ENCODE measurements around the gene KCNJ18.
"Not testable (repeated sequence)": the region's sequence is repeated elsewhere in the genome, so short reads cannot be mapped to it uniquely, and the experiment has no call there.

- not testable (repeated sequence) for TF ChIP-seq ZNF707 (CRISPR knock-in tag; conservative IDR thresholded peaks at IDR 0.05); CTCF (IDR thresholded peaks at IDR 0.05 in 2 of 3, conservative IDR thresholded peaks at IDR 0.05 in 1 of 3; ENCODE audit: insufficient read depth in 2 of 3, low read depth in 1 of 3, low read length in 3 of 3); STAG1 (CRISPR knock-in tag; IDR thresholded peaks at IDR 0.05; ENCODE audit: borderline replicate concordance); RFX5 (IDR thresholded peaks at IDR 0.05; ENCODE audit: low read depth, low read length); TEAD2 (tag; IDR thresholded peaks at IDR 0.05)
Measured at GRCh38 chr17:21691481-21691880, 842 bp upstream of the KCNJ18 start.

Data from K562 (cell line).